ENCODE results near the gene CAPZA2. TPM values are rescaled to one million over a fixed set of nuclear protein-coding genes. Genes with fewer than 3 reads are reported as not detected.
"Not testable (repeated sequence)": the region's sequence is repeated elsewhere in the genome, so short reads cannot be mapped to it uniquely, and the experiment has no call there.

The CAPZA2 gene
- polyA plus RNA-seq, 1 experiment: 188 TPM

DNA sequence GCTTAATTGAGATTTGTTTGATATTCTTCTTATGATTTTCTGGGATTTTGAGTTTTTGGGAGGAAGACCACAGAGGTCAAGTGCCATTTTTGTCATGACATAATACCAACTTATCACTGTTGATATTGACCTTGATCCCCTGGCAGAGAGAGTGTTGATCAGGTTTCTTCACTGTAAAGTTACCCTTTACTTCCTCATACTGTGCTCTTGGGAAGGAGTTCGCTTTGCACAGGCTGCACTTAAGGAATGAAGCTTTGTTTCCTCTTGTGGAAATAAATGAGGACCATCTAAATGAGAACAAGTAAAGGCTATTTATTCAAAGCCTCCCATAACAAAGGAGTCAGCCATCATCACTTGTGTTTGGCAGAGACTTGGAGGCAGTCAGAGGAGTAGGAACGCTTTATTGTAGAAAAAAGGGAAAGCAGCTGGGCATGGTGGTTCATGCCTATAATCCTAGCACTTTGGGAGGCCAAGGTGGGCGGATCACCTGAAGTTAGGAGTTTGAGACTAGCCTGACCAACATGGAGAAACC is 107.0 kb downstream of the CAPZA2 start:
- DNase-seq (ENCODE audit: low read depth, low spot score): no peak
- CTCF ChIA-PET: interaction anchor here (0.6 to 3.8 kb wide), 3 partner anchors 13 to 19 kb away, joined by 4 to 22 read pairs (median 12); no protein-coding TSS in a partner anchor
- POLR2A ChIA-PET: no interaction called here
- Histone ChIP-seq H3K27me3 (ENCODE audit: control insufficient read depth, insufficient read depth, low read length) (no peaks in the 10 kb centered on the region), H3K4me3 (ENCODE audit: low read depth, low read length) (no peak overlapping the region), H3K9me3 (ENCODE audit: control insufficient read depth, insufficient read depth, low read length) (no peaks in the 10 kb centered on the region), H3K27ac (ENCODE audit: low read depth, low read length) (no peak overlapping the region)
- TF ChIP-seq, protein P1, sequence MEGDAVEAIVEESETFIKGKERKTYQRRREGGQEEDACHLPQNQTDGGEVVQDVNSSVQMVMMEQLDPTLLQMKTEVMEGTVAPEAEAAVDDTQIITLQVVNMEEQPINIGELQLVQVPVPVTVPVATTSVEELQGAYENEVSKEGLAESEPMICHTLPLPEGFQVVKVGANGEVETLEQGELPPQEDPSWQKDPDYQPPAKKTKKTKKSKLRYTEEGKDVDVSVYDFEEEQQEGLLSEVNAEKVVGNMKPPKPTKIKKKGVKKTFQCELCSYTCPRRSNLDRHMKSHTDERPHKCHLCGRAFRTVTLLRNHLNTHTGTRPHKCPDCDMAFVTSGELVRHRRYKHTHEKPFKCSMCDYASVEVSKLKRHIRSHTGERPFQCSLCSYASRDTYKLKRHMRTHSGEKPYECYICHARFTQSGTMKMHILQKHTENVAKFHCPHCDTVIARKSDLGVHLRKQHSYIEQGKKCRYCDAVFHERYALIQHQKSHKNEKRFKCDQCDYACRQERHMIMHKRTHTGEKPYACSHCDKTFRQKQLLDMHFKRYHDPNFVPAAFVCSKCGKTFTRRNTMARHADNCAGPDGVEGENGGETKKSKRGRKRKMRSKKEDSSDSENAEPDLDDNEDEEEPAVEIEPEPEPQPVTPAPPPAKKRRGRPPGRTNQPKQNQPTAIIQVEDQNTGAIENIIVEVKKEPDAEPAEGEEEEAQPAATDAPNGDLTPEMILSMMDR (IDR thresholded peaks at IDR 0.05; ENCODE audit: low read depth, low read length): no peak

DNA sequence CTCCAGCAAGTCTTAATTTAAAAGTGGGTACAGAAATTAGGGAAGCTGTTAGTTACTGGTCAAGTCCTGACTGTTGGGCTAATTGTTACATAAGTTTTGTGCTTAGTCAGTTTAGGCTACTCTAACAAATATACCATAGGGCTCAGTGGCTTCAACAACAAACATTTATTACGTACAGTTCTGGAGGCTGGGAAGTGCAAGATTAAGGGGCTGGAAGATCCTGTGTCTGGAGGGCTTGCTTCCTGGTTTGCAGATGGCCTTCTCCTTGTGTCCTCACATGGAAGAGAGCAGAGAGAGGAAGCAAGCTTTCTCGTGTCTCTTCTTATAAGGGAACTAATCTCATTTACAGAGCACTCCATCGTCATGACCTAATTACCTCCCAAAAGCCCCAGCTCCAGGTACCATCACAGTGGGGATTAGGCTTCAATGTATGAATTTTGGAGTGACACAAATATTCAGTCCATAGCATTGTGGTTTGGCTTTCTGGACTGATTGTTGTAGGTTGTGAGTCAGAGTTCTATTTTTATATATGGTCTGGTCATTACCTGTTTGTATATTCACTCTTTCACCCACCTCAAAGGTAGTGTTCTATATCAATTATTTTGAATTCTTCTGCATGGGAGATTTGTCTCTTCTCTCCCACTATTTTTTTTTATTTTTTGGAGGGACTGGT is 108.0 kb downstream of the CAPZA2 start:
- no peak overlapping the region for H3K4me3 ChIP-seq (ENCODE audit: low read depth, low read length)
- CTCF ChIA-PET: interaction anchor here (0.5 to 3.8 kb wide), 4 partner anchors 14 to 157 kb away, joined by 3 to 22 read pairs (median 8); no protein-coding TSS in a partner anchor
- H3K27me3 ChIP-seq (ENCODE audit: control insufficient read depth, insufficient read depth, low read length): no peaks in the 10 kb centered on the region
- no peak for DNase-seq (ENCODE audit: low read depth, low spot score)
- no peak overlapping the region for H3K27ac ChIP-seq (ENCODE audit: low read depth, low read length)
- no peaks in the 10 kb centered on the region for H3K9me3 ChIP-seq (ENCODE audit: control insufficient read depth, insufficient read depth, low read length)
- POLR2A ChIA-PET: no interaction called here
- TF ChIP-seq, protein P1 (IDR thresholded peaks at IDR 0.05; ENCODE audit: low read depth, low read length): no peak

DNA sequence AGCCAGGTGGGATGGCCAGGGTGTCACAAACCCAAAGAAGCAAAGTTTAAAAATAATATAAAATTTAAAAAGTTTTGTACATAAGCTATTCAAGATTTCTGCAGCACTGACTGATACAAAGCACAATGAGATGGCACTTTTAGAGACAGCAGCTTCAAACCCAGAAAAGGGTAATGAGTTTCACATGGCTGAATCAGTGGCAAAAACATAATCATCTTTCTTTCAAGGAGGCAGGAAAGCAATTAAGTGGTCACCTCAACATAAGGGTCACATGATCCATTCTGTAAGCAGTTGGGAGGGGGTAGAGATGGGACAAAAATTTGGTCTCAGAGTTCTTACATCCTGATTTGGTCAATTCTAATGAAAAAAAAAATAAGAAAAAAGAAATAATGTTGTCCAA is 108.8 kb downstream of the CAPZA2 start:
- CTCF ChIA-PET: interaction anchor here (0.9 to 3.8 kb wide), 3 partner anchors 17 to 156 kb away, joined by 3 to 12 read pairs (median 3); no protein-coding TSS in a partner anchor
- H3K9me3 ChIP-seq (ENCODE audit: control insufficient read depth, insufficient read depth, low read length); H3K4me3 ChIP-seq (ENCODE audit: low read depth, low read length); H3K27ac ChIP-seq (ENCODE audit: low read depth, low read length); H3K27me3 ChIP-seq (ENCODE audit: control insufficient read depth, insufficient read depth, low read length); DNase-seq (ENCODE audit: low read depth, low spot score); POLR2A ChIA-PET: not testable (repeated sequence)

Small RNA genes lying within 50 kb of the gene (small RNA-seq; reads per million reads assigned to genes)
- not detected for gene RF00019 (ENCODE audit: insufficient read length, low read depth)
- not detected for gene RF02179 (ENCODE audit: insufficient read length, low read depth)
- not detected for gene RF02180 (ENCODE audit: insufficient read length, low read depth)
- gene RF02188 (ENCODE audit: insufficient read length, low read depth): not detected
- not detected for gene RNA5SP239 (ENCODE audit: insufficient read length, low read depth)

Other genes with a start within 250 kb of the CAPZA2 start
- 15.5 and 20.8 TPM in 2 replicates for gene MET, start 190.4 kb upstream of the CAPZA2 start, polyA plus RNA-seq (2011; rRNA removed)
- 30.9 and 34.5 TPM in 2 replicates for gene ST7, start 90.9 kb downstream of the CAPZA2 start, polyA plus RNA-seq (2011; rRNA removed)